DMS 273 treated with DMSO at 0.1 percent for 48 hours (cell line): ENCODE results near the gene COL4A6.

ENCODE experiments used
- DNase-seq: peaks from one replicate; lab custom pipeline; 2025; lab: John Stamatoyannopoulos, UW

COL4A6 gene

GRCh38 chrX:108270739-108271396 is 167.4 kb downstream of the COL4A6 start:
- no peak for DNase-seq

- DNase-seq = no peak
These were observed 167.9 kb downstream of the COL4A6 start for GRCh38 chrX:108270280-108270679.

DNA sequence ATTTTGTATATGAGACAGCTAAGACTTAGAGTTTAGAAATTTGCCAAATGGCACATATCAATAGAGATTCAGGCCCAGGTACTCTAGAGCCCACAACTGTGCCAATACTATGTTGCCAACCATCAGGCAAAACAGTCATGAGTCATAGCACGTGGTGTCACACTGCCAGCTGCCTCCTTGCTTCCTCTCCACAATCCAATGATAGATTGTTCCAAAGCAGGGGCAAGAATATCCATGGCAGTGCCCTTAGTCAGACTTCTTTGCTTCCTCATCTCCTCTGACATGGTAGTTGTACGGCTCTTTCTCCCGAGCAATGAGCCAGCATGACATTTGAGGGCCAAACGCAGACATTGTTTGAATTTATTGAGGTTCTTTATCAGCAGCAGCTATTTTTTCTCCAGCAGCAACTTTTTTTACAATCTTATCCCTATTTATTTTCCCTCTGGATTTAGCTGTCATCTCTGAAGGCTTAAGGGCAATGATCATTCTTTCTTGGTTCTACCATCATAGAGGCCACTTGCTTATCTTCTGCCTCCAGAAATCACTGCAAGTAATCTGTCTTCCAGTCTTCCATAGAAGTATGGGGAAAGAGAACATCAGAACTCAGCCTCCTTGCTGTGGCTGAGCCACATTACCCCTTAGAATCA is 169.7 kb downstream of the COL4A6 start:
- no peak for DNase-seq

- no peak for DNase-seq
These were observed 170.7 kb downstream of the COL4A6 start for GRCh38 chrX:108267557-108267956.

DNA sequence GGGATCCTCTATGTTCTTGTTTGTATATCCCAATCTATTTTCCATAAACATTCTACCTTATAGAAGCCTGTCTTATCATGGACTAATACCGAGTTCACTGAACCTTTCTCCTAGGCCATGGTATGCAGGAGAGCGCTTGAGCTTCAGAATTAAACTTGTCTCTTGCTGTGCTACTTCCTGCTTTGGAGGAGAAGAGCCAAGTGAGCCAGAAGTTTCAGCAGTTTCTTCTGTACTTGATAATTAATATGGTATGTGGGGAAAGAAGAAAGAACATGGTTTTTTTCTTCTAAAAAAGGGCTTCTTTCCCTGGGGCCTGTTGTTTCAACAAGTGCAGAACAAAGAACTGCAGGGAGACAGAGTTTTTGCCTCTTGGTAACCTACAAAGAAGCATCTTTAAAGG is 173.8 kb downstream of the COL4A6 start:
- DNase-seq = no peak

DNA sequence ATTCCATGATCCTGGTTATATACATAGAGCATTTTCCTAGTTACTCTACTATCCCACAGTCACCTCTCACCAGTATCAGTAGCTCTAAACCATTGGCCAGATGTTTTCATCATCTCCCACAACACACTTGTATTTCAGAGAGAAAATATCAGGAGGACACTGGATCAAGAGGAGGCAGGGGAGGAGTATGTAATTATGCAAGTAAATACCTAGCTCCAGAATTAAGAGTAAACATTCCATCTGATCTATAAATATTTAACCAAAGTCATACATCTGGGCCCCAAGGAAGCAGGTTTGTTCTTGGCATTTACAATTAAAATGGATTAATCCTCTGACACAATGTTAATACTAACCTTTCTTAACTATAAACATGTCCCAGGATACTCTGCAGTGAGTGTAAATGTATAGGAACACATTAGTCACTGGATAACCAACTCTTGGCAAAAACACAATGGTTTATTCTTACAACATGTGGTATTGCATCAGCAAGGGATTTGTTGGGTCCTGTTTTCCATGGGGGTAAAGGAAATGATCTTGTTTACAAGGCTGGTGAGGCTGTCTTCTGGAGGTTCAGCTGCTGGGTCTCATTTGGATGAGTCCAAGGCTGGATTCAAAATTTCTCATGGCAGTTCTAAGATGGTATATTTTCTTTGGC is 176.5 kb downstream of the COL4A6 start:
- no peak for DNase-seq

DNA sequence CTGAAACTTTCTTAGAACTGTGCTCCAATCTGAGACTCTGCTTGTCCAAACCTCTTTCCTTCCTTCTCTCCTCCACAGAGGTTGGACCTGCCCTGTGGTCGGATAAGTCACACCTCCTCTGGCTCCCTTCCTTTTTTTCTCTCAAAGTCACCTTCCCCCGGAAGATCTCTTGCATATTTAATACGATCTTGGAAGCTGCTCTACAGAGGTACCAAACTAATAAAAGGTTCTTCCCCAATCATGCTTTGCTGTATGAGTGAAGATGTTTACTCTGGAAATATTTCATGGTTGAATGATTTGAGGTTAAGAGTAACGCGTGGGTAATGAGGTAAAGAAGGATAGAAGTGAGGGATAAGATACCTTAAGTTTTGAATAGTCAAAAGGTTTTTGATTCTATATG is 180.7 kb downstream of the COL4A6 start:
- DNase-seq = no peak

GRCh38 chrX:108254636-108255035 is 183.6 kb downstream of the COL4A6 start:
- no peak for DNase-seq

DNA sequence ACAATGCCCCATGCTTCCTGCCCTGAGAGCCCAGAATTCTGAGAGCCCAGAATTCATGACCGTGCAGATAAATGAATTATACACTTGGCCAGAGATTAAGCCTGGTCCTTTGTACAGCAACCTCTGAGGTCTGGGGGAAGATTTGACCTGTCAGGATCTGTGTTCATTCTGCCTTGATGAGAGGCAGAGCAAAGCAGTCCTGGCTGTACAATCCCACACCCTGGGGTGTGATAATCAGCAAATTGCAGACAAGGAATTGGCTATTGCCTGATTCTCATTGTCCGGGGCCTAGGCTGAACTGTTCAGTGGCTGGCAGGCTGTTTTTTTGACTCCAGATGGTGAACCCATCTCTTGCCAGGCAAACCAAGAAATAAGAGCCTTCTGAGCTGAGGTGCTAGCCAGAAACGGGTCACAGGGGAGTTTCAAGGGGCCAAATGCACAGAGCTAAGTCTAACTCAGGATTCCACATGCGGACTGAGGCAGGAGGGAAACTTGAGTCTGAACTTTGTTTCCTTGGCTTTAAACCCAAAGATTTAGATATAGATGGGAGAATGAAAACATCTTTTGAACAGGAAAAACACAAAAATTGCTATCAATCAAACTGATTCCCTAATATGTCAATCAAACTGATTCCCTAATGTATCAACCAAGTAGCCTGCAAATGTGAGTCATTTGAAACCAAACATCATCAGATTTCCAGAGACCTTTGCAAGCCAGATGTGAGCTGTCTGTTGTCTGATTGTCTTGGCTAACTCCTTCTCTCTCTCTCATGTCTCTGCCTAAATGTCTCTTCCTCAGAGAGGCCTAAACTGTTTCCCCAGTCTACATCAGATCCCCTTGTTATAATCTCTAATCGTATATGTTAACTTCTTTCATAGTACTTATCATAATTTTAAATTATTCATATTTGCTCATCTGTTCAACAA is 187.3 kb downstream of the COL4A6 start:
- DNase-seq = no peak

DNA sequence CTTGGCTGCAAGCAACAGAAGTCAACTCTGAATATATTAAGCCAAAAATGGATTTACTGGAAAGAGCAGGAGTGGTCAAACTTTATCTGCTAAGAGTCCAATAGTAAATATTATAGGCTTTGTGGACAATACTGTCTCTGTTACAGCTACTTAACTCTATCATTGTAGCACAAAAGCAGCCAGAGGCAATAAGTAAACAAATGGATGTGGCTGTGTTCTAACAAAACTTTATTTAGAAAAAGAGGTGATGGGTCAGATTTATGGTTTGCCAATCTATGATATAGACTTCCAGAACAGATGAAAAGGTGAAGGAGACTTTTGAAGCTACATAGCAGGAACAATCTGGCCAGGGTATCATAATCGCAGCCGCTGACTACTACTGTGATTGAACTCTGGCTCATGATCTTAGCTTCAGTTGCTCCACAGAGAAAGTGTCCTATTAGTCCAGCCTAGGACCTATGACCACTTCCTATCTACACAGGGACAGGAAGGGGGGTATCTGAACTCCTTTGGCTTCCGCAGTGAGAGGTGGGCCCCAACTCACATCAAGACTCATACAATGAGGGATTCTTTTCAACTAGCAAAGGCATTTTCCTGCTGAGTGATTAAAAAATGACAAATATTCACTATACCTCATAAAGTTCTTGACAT is 191.8 kb downstream of the COL4A6 start:
- DNase-seq = no peak

DNA sequence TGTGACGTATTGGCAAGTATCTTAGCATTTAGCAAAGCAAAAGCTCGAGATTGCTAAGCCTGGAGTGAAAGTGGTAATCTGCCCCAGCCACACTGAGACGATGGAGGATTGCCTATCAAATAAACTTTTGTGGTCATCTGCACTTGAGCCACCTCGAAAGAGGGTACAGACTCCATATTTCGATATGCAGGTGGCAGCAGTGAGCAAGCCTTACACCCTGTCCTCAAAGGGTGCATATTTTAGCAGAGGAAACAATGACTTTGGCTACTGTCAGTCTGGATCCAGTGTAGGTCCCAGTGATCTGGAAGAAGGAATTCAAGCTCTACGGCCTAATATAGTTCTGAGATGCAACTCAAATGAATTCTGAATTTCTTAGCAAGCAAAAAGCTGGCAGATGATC is 192.8 kb downstream of the COL4A6 start:
- DNase-seq = no peak

GRCh38 chrX:108235986-108236385 is 202.2 kb downstream of the COL4A6 start:
- no peak for DNase-seq

GRCh38 chrX:108230574-108230973 is 207.6 kb downstream of the COL4A6 start:
- DNase-seq = no peak

DNA sequence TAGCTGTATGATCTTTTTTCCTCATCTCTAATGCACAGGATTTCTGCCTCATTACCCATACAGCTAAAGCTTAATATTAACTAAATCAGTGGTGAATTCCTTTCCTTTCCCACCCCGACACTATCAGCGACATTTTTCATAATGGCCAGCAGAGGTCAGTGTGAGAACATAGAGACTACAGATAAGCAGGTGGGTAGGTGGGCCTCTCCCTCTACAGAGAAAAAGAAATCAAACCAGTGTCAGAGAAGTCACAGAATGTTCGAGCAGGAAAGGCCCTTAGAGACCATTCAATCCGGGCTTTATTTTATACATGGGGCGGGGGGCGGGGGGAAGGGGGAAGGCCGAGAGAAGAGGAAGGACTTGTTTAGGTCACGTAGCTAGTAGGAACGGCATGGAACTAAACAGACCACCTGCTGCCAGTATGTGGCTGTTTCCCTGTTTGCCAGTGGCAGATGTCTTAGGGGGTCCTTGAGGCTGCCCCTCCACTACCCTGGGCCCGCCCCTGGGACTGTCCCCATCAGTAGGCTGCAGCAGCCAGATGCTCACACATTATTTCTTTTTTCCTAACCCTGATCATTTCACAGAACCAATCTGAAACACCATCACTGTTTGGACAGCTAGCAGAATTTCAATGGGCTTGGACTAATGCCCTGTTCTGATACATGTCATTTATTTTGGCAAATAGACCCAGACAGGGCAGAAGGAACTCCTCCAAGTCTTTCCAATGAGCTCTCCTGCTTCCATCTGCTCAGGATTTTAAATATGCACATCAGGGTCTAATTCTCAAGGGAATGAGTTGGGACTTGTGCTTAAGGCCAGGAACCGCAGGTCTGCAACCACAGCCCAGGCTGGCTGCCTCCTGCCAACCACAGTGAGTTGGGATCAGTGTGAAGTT is 213.2 kb downstream of the COL4A6 start:
- DNase-seq = peak; percentile 95

- DNase-seq = no peak
These were observed 214.0 kb downstream of the COL4A6 start for GRCh38 chrX:108224218-108224617.

- DNase-seq = no peak
These were observed 214.6 kb downstream of the COL4A6 start for GRCh38 chrX:108223585-108223984.

DNA sequence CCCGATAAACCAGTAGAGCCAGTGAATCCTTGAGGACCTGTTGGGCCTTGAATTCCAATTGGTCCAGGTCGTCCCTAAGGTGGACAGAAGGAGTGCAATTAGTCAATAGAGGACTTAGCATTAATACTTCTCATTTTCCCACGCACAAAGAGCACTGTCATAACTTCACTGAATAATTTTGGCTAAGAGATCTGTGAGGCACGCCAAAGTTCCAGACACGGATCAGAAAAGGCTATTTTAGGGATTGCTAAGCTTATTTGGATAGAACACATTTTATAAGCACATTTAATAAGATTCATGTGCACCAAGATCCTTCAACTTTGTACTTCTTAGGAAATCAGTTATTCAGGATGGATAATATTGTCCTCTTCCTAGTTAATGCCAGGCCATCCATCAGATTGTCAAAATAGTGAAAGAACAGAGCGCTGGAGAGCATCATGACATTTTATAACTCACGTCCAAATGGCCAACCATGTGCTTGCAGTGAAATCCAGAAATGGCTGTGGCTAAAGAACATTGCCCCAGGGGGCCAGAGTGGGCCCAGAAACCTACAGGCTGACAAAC is 216.8 kb downstream of the COL4A6 start:
- DNase-seq = no peak

- DNase-seq = no peak
These were observed 218.1 kb downstream of the COL4A6 start for GRCh38 chrX:108219949-108220601.

DNA sequence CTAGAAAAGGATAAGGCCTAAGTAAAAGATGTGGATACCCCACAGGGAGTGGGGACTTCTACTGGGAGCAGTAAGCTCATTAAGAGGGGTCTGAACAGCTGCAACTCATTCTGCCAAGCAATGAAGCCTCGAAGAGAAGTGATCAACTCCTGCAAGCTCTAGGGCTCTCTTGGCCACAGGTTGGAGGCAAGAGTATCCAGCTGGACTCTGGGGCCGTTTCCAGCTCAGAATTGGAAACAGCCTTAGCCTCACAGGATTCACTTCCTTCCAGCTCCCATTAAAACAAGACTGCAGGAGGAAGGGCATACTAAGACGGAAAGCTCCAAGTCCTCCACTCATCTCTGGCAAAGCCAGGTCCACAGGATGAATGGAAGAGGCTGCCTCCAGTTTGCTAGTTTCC is 220.3 kb downstream of the COL4A6 start:
- no peak for DNase-seq
